Measurements from ENCODE around the gene CILP2.

Gene CILP2

DNA sequence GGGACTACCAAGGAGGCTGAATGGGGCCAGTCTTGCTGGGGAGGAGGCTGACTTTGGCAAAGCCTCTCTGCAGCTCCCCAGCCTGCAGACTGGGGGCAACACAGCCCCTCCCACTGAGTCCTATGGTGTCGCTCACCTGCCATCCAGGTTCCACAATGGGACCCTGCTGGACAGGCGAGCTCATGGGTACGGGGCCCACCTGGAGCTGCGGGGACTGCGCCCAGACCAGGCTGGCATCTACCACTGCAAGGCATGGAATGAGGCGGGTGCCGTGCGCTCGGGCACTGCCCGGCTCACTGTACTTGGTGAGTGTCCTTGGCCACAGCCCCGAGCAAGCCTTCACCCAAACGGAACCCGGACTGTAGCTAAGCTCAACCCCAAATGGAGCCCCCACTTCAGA lies 5.0 kb downstream of the CILP2 start:
- peaks cover 0 to 11% (median 0%) of the 10 kb centered on the region in 11 experiments; a peak in 1 of 22 replicates for H3K36me3 ChIP-seq
- H3K4me2 ChIP-seq: peak overlapping the region in 9 of 11 experiments; percentile 25 to 80 (median 63); a peak in 15 of 22 replicates
- H3K9me3 ChIP-seq (replicated peaks in 1 of 11): peaks cover 0 to 24% (median 0%) of the 10 kb centered on the region in 11 experiments; a peak in 5 of 22 replicates
- H3K4me1 ChIP-seq: peaks cover 18 to 37% (median 28%) of the 10 kb centered on the region in 10 experiments; a peak in 19 of 20 replicates
- peak overlapping the region in 3 of 11 experiments; percentile 23 to 48 (median 42); a peak in 6 of 22 replicates for H3K9ac ChIP-seq
- H4K20me1 ChIP-seq: peaks cover 0 to 3% (median 0%) of the 10 kb centered on the region in 11 experiments; a peak in 3 of 22 replicates
- H3K27me3 ChIP-seq: peaks cover 11 to 22% (median 21%) of the 10 kb centered on the region in 11 experiments
- H3K4me3 ChIP-seq: 0 out of 20 replicates have a peak overlapping the region, but pooled peaks of 1 of the 10 experiments have one; percentile 29
- TF ChIP-seq Cebpa-rat (IDR thresholded peaks at IDR 0.05): no peak
- H3K27ac ChIP-seq: peak overlapping the region in 9 of 11 experiments; percentile 35 to 76 (median 57); a peak in 15 of 22 replicates

DNA sequence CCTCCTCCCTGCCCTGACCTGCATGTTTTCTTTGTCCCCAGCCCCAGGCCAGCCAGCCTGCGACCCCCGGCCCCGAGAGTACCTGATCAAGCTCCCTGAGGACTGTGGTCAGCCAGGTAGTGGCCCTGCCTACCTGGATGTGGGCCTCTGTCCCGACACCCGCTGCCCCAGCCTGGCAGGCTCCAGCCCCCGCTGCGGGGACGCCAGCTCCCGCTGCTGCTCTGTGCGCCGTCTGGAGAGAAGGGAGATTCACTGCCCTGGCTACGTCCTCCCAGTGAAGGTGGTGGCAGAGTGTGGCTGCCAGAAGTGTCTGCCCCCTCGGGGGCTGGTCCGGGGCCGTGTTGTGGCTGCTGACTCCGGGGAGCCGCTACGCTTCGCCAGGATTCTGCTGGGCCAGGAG lies 5.6 kb downstream of the CILP2 start:
- H3K9ac ChIP-seq: peak overlapping the region in 1 of 11 experiments; percentile 23; a peak in 1 of 22 replicates
- TF ChIP-seq Cebpa-rat (IDR thresholded peaks at IDR 0.05): no peak
- H3K27ac ChIP-seq: peak overlapping the region in 7 of 11 experiments; percentile 45 to 76 (median 62); a peak in 10 of 22 replicates
- peak overlapping the region in 4 of 11 experiments; percentile 62 to 80 (median 74); a peak in 4 of 22 replicates for H3K4me2 ChIP-seq
- peaks cover 0 to 11% (median 0%) of the 10 kb centered on the region in 11 experiments; a peak in 1 of 22 replicates for H3K36me3 ChIP-seq
- peaks cover 6 to 17% (median 15%) of the 10 kb centered on the region in 11 experiments for H3K27me3 ChIP-seq
- H3K4me3 ChIP-seq: no peak overlapping the region
- peaks cover 14 to 32% (median 23%) of the 10 kb centered on the region in 10 experiments; a peak in 19 of 20 replicates for H3K4me1 ChIP-seq
- H4K20me1 ChIP-seq: no peaks in the 10 kb centered on the region
- peaks cover 0 to 24% (median 0%) of the 10 kb centered on the region in 11 experiments; a peak in 5 of 22 replicates for H3K9me3 ChIP-seq (replicated peaks in 1 of 11)

DNA sequence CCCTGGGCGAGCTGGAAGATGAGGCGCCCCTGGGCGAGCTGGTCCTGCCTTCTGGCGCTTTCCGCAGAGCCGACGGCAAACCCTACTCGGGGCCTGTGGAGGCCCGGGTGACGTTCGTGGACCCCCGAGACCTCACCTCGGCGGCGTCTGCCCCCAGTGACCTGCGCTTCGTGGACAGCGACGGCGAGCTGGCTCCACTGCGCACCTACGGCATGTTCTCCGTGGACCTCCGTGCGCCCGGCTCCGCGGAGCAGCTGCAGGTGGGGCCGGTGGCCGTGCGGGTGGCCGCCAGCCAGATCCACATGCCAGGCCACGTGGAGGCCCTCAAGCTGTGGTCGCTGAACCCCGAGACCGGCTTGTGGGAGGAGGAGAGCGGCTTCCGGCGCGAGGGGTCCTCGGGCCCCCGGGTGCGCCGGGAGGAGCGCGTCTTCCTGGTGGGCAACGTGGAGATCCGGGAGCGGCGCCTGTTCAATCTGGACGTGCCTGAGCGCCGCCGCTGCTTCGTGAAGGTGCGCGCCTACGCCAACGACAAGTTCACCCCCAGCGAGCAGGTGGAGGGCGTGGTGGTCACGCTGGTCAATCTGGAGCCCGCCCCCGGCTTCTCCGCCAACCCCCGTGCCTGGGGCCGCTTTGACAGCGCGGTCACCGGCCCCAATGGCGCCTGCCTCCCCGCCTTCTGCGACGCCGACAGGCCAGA lies 6.3 kb downstream of the CILP2 start:
- H4K20me1 ChIP-seq: no peaks in the 10 kb centered on the region
- no peak overlapping the region for H3K9ac ChIP-seq
- no peak overlapping the region for H3K4me2 ChIP-seq
- H3K27ac ChIP-seq: peak overlapping the region in 1 of 11 experiments; percentile 76; a peak in 1 of 22 replicates
- H3K36me3 ChIP-seq: peaks cover 0 to 11% (median 0%) of the 10 kb centered on the region in 11 experiments; a peak in 1 of 22 replicates
- TF ChIP-seq Cebpa-rat (IDR thresholded peaks at IDR 0.05): no peak
- H3K4me1 ChIP-seq: peaks cover 13 to 33% (median 20%) of the 10 kb centered on the region in 10 experiments; a peak in 19 of 20 replicates
- H3K4me3 ChIP-seq: no peak overlapping the region
- peaks cover 0 to 24% (median 0%) of the 10 kb centered on the region in 11 experiments; a peak in 5 of 22 replicates for H3K9me3 ChIP-seq (replicated peaks in 1 of 11)
- peaks cover 0 to 9% (median 8%) of the 10 kb centered on the region in 11 experiments; a peak in 17 of 22 replicates for H3K27me3 ChIP-seq

DNA sequence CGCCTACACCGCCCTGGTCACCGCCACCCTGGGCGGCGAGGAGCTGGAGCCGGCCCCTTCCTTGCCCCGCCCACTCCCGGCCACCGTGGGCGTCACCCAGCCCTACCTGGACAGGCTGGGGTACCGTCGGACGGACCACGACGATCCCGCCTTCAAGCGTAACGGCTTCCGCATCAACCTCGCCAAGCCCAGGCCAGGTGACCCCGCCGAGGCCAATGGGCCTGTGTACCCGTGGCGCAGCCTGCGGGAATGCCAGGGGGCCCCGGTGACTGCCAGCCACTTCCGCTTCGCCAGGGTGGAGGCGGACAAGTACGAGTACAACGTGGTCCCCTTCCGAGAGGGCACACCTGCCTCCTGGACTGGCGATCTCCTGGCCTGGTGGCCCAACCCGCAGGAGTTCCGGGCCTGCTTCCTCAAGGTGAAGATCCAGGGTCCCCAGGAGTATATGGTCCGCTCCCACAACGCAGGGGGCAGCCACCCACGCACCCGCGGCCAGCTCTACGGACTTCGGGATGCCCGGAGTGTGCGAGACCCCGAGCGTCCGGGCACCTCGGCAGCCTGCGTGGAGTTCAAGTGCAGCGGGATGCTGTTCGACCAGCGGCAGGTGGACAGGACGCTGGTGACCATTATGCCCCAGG lies 7.0 kb downstream of the CILP2 start:
- H3K36me3 ChIP-seq: peaks cover 0 to 11% (median 0%) of the 10 kb centered on the region in 11 experiments; a peak in 1 of 22 replicates
- H3K27me3 ChIP-seq: peaks cover 0 to 2% (median under 1%) of the 10 kb centered on the region in 11 experiments; a peak in 12 of 22 replicates
- TF ChIP-seq Cebpa-rat (IDR thresholded peaks at IDR 0.05): no peak

DNA sequence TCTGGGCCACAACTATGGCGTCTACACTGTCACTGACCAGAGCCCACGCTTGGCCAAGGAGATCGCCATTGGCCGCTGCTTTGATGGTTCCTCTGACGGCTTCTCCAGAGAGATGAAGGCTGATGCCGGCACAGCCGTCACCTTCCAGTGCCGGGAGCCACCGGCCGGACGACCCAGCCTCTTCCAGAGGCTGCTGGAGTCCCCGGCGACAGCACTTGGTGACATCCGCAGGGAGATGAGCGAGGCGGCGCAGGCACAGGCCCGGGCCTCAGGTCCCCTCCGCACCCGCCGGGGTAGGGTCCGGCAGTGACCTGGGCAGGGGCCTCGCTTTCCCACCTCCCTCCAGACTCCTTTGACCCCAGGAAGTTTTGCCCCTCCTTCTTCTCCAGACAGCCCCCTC lies 7.6 kb downstream of the CILP2 start:
- no peak for TF ChIP-seq Cebpa-rat (IDR thresholded peaks at IDR 0.05)
- H3K4me1 ChIP-seq: peaks cover 13 to 33% (median 20%) of the 10 kb centered on the region in 10 experiments; a peak in 19 of 20 replicates

More for the DNA sequence above, 7.0 kb downstream of the CILP2 start:
- peaks cover 13 to 33% (median 20%) of the 10 kb centered on the region in 10 experiments; a peak in 19 of 20 replicates for H3K4me1 ChIP-seq
- no peaks in the 10 kb centered on the region for H4K20me1 ChIP-seq
- no peak overlapping the region for H3K27ac ChIP-seq
- peaks cover 0 to 21% (median 0%) of the 10 kb centered on the region in 11 experiments; a peak in 5 of 22 replicates for H3K9me3 ChIP-seq (replicated peaks in 1 of 11)
- H3K9ac ChIP-seq: no peak overlapping the region
- no peak overlapping the region for H3K4me2 ChIP-seq
- H3K4me3 ChIP-seq: no peak overlapping the region

DNA sequence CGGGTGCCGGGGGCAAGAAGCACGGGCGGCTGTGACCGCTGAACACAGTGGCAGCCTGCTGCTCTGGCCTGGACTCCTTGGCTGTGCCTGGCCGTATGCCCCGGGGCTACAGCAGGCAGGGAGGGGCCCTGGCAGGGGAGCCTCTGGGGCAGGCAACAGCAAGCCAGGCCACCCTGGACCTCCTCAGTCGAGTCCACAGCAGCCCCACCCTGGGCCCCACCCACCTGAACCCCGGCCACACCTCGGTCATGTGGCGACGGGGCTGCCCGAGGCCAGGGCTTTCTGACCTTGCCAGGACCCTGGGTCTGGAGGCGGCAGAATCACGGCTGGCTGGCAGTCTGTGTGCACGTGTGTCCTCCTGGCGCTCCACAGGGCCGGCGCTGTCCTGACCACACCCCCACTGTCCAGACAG lies 8.7 kb downstream of the CILP2 start:
- Histone ChIP-seq H3K9me3 (replicated peaks in 1 of 11) (peaks cover 0 to 13% (median 0%) of the 10 kb centered on the region in 11 experiments; a peak in 4 of 22 replicates), H3K9ac (no peak overlapping the region), H3K36me3 (peaks cover 0 to 11% (median 0%) of the 10 kb centered on the region in 11 experiments; a peak in 1 of 22 replicates), H4K20me1 (no peaks in the 10 kb centered on the region), H3K27ac (no peak overlapping the region), H3K4me3 (no peak overlapping the region), H3K4me2 (no peak overlapping the region), H3K27me3 (no peaks in the 10 kb centered on the region), H3K4me1 (peaks cover 15 to 28% (median 20%) of the 10 kb centered on the region in 10 experiments)
- TF ChIP-seq Cebpa-rat (IDR thresholded peaks at IDR 0.05): no peak

More for the DNA sequence above, 7.6 kb downstream of the CILP2 start:
- Histone ChIP-seq H3K27ac (no peak overlapping the region), H4K20me1 (no peaks in the 10 kb centered on the region), H3K4me3 (no peak overlapping the region), H3K4me2 (no peak overlapping the region), H3K9ac (no peak overlapping the region), H3K36me3 (peaks cover 0 to 11% (median 0%) of the 10 kb centered on the region in 11 experiments; a peak in 1 of 22 replicates), H3K27me3 (no peaks in the 10 kb centered on the region; a peak in 1 of 22 replicates), H3K9me3 (replicated peaks in 1 of 11) (peaks cover 0 to 18% (median 0%) of the 10 kb centered on the region in 11 experiments; a peak in 5 of 22 replicates)

DNA sequence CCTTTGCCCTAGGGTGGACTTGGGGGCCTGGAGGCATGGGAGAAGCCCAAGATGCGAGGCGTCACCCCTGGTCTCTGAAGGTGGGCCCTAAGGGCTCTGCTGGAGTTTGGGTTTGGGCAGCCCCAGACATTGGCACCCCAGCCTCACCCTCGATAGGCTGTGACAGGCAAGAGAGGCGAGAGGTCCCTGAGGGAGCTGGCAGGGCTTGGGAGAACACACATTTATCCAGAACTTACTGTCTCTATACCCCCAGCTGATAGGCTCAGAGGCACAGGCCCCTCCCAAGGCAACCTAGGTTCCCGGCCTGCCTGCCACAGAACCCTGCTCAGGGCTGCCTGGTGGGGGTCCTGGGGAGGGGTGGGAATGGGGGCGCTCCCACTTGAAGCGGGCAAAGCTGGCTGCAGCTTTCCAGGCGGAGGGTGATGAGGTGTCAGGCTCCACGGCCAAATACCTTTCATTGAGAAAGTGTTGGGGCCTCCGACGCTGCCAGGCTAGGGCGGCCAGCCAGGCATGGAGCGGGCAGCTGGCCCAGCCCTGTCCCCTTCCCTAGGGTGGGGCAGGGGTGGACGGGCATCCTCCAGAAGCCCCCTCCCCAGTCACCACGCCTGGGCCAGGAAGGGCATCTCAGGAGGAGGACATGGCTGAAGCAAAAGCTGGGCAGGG lies 9.7 kb downstream of the CILP2 start:
- H3K27me3 ChIP-seq: no peaks in the 10 kb centered on the region
- TF ChIP-seq Cebpa-rat (IDR thresholded peaks at IDR 0.05): no peak
- H3K9me3 ChIP-seq (replicated peaks in 1 of 11): peaks cover 0 to 13% (median 0%) of the 10 kb centered on the region in 11 experiments; a peak in 4 of 22 replicates
- H3K9ac ChIP-seq: no peak overlapping the region
- peaks cover 5 to 22% (median 14%) of the 10 kb centered on the region in 10 experiments for H3K4me1 ChIP-seq
- no peak overlapping the region for H3K27ac ChIP-seq
- H3K4me2 ChIP-seq: no peak overlapping the region
- peaks cover 0 to 11% (median 0%) of the 10 kb centered on the region in 11 experiments; a peak in 1 of 22 replicates for H3K36me3 ChIP-seq
- no peak overlapping the region for H3K4me3 ChIP-seq
- no peaks in the 10 kb centered on the region for H4K20me1 ChIP-seq
